Measurements from ENCODE around the gene SH2D2A.

SH2D2A gene

GRCh38 chr1:156842618-156843300, 26.1 kb upstream of the SH2D2A start:
- Histone ChIP-seq H3K27me3 (ENCODE audit: insufficient read depth, poor library complexity, severe bottlenecking) (no peaks in the 10 kb centered on the region), H3K9me3 (ENCODE audit: severe bottlenecking) (no peaks in the 10 kb centered on the region), H3K4me1 (ENCODE audit: insufficient read depth, poor library complexity, severe bottlenecking) (no peaks in the 10 kb centered on the region), H3K4me3 (ENCODE audit: severe bottlenecking) (no peak overlapping the region), H3K27ac (ENCODE audit: poor library complexity, severe bottlenecking) (no peak overlapping the region), H3K36me3 (ENCODE audit: low read depth) (no peaks in the 10 kb centered on the region)
- DNase-seq (ENCODE audit: low spot score): no peak
- ATAC-seq (ENCODE audit: low read depth): no peak
- TF ChIP-seq CTCF (IDR thresholded peaks at IDR 0.05; ENCODE audit: poor library complexity, severe bottlenecking): no peak

- TF ChIP-seq CTCF (IDR thresholded peaks at IDR 0.05; ENCODE audit: poor library complexity, severe bottlenecking): no peak
- H3K9me3 ChIP-seq (ENCODE audit: severe bottlenecking): no peaks in the 10 kb centered on the region
- no peaks in the 10 kb centered on the region for H3K27me3 ChIP-seq (ENCODE audit: insufficient read depth, poor library complexity, severe bottlenecking)
- no peak overlapping the region for H3K27ac ChIP-seq (ENCODE audit: poor library complexity, severe bottlenecking)
- H3K4me1 ChIP-seq (ENCODE audit: insufficient read depth, poor library complexity, severe bottlenecking): no peaks in the 10 kb centered on the region
- ATAC-seq (ENCODE audit: low read depth) (no peak), DNase-seq (ENCODE audit: low spot score) (no peak)
- H3K36me3 ChIP-seq (ENCODE audit: low read depth): no peaks in the 10 kb centered on the region
- H3K4me3 ChIP-seq (ENCODE audit: severe bottlenecking): no peak overlapping the region
Observed at GRCh38 chr1:156841295-156841855, 24.7 kb upstream of the SH2D2A start.

GRCh38 chr1:156840898-156841279, 24.2 kb upstream of the SH2D2A start:
- Histone ChIP-seq H3K9me3 (ENCODE audit: severe bottlenecking) (no peaks in the 10 kb centered on the region), H3K4me1 (ENCODE audit: insufficient read depth, poor library complexity, severe bottlenecking) (no peaks in the 10 kb centered on the region), H3K27me3 (ENCODE audit: insufficient read depth, poor library complexity, severe bottlenecking) (no peaks in the 10 kb centered on the region), H3K4me3 (ENCODE audit: severe bottlenecking) (no peak overlapping the region), H3K36me3 (ENCODE audit: low read depth) (no peaks in the 10 kb centered on the region), H3K27ac (ENCODE audit: poor library complexity, severe bottlenecking) (no peak overlapping the region)
- no peak for DNase-seq (ENCODE audit: low spot score)
- TF ChIP-seq CTCF (IDR thresholded peaks at IDR 0.05; ENCODE audit: poor library complexity, severe bottlenecking): no peak
- ATAC-seq (ENCODE audit: low read depth): no peak

GRCh38 chr1:156840186-156840897, 23.7 kb upstream of the SH2D2A start:
- ATAC-seq (ENCODE audit: low read depth) (no peak), DNase-seq (ENCODE audit: low spot score) (no peak)
- Histone ChIP-seq H3K4me3 (ENCODE audit: severe bottlenecking) (no peak overlapping the region), H3K36me3 (ENCODE audit: low read depth) (no peaks in the 10 kb centered on the region), H3K27ac (ENCODE audit: poor library complexity, severe bottlenecking) (no peak overlapping the region), H3K9me3 (ENCODE audit: severe bottlenecking) (no peaks in the 10 kb centered on the region), H3K4me1 (ENCODE audit: insufficient read depth, poor library complexity, severe bottlenecking) (no peaks in the 10 kb centered on the region), H3K27me3 (ENCODE audit: insufficient read depth, poor library complexity, severe bottlenecking) (no peaks in the 10 kb centered on the region)
- no peak for TF ChIP-seq CTCF (IDR thresholded peaks at IDR 0.05; ENCODE audit: poor library complexity, severe bottlenecking)

All from RWPE2 (cell line).